OCI-LY3 (cell line): ENCODE data around the gene GAL3ST3.

Experiments used
- H2AFZ ChIP-seq: fragments of 200-600, 300-600 bp; shearing (Covaris generic); 2 replicates; pipeline ENCODE4 v1.6.0; 2014; ENCODE audit warnings: antibody characterized with exemption, low read depth, low read length
- H3K27ac ChIP-seq: fragments of 200-600, 300-600 bp; sonication (generic); 2 replicates; pipeline ENCODE4 v1.5.1; 2014; ENCODE audit warnings: mild to moderate bottlenecking, low read length, moderate library complexity, mixed read lengths
- H3K27me3 ChIP-seq: fragments of 200-600, 300-600 bp; sonication (generic); 2 replicates; pipeline ENCODE4 v1.6.1; 2014; ENCODE audit warnings: low read depth, low read length, mixed read lengths
- H3K36me3 ChIP-seq: fragments of 200-600, 300-600 bp; sonication (generic); replicated peaks from 2 replicates; pipeline ENCODE3; 2014; ENCODE audit warnings: low read depth, low read length, mixed read lengths
- H3K4me1 ChIP-seq: fragments of 300-600, 200-600 bp; sonication (generic); 2 replicates; pipeline ENCODE4 v1.6.1; 2014; ENCODE audit warnings: low read length, mixed read lengths
- H3K4me2 ChIP-seq: fragments of 200-600, 300-600 bp; sonication (generic); 2 replicates; pipeline ENCODE4 v1.6.1; 2014; ENCODE audit warnings: low read length, mixed read lengths
- H3K4me3 ChIP-seq: fragments of 300-600, 200-600 bp; sonication (generic); 2 replicates; pipeline ENCODE4 v1.5.1; 2014; ENCODE audit warnings: antibody characterized with exemption, mild to moderate bottlenecking, low read length, moderate library complexity
- H3K79me2 ChIP-seq: fragments of 300-600, 200-600 bp; shearing (Covaris generic); 2 replicates; pipeline ENCODE4 v1.6.1; 2014; ENCODE audit warnings: mild to moderate bottlenecking, low read length, mixed read lengths
- H3K9ac ChIP-seq: fragments of 300-600, 200-600 bp; shearing (Covaris generic); 2 replicates; pipeline ENCODE4 v1.6.0; 2014; ENCODE audit warnings: mild to moderate bottlenecking, low read length, moderate library complexity
- H3K9me3 ChIP-seq: fragments of 200-600, 300-600 bp; shearing (Covaris generic); 2 replicates; pipeline ENCODE4 v1.6.1; 2014; ENCODE audit warnings: low read length, mixed read lengths; ENCODE audit not compliant: insufficient read depth
- H4K20me1 ChIP-seq: fragments of 200-600, 300-600 bp; sonication (generic); 2 replicates; pipeline ENCODE4 v1.6.1; 2016; ENCODE audit warnings: low read length, mixed read lengths; ENCODE audit not compliant: insufficient read depth
- EZH2phosphoT487 ChIP-seq: fragments of 200-600 bp; shearing (Covaris generic); IDR thresholded peaks from 2 replicates; pipeline ENCODE4 v1.6.1; 2018; ENCODE audit warnings: antibody characterized with exemption, mixed run types, low read depth
- TF ChIP-seq, protein P1 (sequence below): fragments of 200-600, 300-600 bp; sonication (generic); IDR thresholded peaks from 2 replicates; pipeline ENCODE4 v1.5.1; 2014; ENCODE audit warnings: antibody characterized with exemption, low read length, low read depth

Gene GAL3ST3

DNA sequence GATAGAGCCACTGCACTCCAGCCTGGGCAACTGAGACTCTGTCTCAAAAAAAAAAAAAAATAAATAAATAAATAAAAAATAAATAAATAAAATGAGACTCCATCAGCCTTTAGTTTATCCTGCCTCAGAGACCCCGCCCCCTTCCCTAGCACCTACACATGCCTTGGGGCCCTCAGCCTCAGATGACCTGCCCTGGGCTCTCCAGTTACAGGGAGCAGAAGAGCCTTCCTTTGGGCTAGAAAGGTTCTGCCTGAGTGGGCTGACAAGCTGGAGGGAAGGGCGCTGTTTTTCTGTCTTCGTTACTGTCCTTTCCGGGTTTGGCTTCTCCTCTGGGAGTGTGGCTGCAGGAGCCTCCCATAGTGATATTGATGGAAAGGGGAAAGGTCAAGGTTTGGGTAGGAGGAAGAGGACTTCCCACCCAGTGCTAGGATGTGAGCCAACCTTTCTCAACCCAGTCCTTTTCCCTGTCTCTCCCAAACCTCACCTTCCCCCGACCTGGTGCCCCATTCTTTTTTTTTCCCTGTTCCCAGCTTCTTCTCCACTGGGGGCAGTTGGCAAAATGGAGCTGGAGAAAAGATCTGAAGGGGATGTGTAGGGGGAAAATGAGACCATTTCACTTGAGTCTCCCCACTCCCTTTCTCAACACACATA lies 1.7 kb upstream of the GAL3ST3 start:
- no peaks in the 10 kb centered on the region for H3K9me3 ChIP-seq
- H3K4me1 ChIP-seq = peaks cover 17% of the 10 kb centered on the region
- H4K20me1 ChIP-seq = no peaks in the 10 kb centered on the region
- H3K4me2 ChIP-seq = peak overlapping the region; percentile 96
- peak overlapping the region; percentile 19; the same call in 1 of the 2 replicates for H2AFZ ChIP-seq
- H3K4me3 ChIP-seq = peak overlapping the region; percentile 82
- peaks cover 19% of the 10 kb centered on the region for H3K36me3 ChIP-seq
- peak overlapping the region; percentile 83 for H3K9ac ChIP-seq
- peaks cover 30% of the 10 kb centered on the region for H3K79me2 ChIP-seq
- TF ChIP-seq, protein P1, sequence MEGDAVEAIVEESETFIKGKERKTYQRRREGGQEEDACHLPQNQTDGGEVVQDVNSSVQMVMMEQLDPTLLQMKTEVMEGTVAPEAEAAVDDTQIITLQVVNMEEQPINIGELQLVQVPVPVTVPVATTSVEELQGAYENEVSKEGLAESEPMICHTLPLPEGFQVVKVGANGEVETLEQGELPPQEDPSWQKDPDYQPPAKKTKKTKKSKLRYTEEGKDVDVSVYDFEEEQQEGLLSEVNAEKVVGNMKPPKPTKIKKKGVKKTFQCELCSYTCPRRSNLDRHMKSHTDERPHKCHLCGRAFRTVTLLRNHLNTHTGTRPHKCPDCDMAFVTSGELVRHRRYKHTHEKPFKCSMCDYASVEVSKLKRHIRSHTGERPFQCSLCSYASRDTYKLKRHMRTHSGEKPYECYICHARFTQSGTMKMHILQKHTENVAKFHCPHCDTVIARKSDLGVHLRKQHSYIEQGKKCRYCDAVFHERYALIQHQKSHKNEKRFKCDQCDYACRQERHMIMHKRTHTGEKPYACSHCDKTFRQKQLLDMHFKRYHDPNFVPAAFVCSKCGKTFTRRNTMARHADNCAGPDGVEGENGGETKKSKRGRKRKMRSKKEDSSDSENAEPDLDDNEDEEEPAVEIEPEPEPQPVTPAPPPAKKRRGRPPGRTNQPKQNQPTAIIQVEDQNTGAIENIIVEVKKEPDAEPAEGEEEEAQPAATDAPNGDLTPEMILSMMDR = no peak
- TF ChIP-seq EZH2phosphoT487 = no peak
- H3K27me3 ChIP-seq = no peaks in the 10 kb centered on the region
- peak overlapping the region; percentile 63; the same call in 1 of the 2 replicates for H3K27ac ChIP-seq

DNA sequence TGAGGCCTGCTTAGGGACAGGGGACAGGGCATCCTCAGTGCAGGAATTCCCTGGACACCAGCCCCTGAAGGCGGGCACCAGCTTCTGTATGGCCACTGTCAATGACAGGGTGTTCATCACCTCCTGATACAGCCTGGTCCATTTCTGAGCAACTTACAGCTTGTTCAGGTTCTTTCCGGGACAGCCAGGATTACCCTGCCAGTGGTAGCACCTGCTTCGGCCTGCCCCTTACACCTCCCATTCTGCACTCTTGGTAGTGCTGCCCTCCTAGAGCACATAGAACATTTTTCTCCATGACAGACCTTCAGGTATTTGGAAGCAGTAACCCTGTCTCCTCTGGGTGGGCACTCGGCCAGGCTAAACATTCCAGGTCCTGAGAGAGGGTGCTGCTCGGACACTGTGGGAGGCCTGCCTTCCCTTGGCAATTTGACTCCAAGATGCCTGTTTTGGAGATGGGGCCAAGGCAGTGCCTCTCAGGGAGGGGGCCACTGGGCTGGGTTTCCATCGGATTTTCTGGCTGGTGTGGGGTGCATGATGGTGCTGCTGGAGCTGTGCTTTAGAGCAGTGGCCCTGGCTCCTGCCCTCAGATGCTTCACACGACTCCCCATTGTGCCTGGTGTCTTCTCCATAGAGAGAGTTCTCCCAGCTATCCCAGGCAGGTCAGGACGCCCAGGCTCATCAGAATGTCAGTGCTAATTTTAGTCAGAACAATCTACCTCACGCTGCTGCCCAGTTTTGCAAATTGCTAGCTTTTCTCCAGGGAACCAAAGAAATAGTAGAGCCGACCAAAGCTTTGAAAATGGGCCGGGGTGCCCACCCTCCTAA lies 1.2 kb downstream of the GAL3ST3 start:
- Histone ChIP-seq H4K20me1 (no peaks in the 10 kb centered on the region), H3K4me2 (no peak overlapping the region), H2AFZ (no peak overlapping the region), H3K79me2 (peaks cover 6% of the 10 kb centered on the region), H3K4me3 (no peak overlapping the region), H3K9ac (no peak overlapping the region), H3K27ac (no peak overlapping the region), H3K4me1 (peaks cover 21% of the 10 kb centered on the region), H3K9me3 (no peaks in the 10 kb centered on the region), H3K27me3 (no peaks in the 10 kb centered on the region), H3K36me3 (peaks cover 2% of the 10 kb centered on the region)
- TF ChIP-seq, protein P1 = no peak
- no peak for TF ChIP-seq EZH2phosphoT487

DNA sequence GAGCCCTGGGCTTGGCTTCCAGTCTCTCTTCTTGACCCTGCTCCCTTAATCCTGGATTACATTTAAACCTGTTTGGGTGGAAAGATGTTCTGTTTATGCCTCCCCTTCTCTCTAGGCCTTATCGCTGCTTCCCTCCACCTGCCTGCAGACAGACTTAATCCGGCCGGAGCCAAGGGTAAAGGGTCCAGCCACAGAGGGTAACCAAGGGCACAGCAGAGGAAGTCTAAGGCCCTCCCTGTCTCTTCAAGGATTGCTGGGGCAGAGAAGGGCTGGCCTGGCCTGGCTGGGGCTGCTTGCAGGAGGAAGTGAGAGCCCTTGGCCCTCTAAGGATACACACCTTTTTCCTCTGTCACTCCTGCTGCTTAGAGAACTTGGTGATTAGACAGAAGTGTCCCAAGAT lies 2.1 kb downstream of the GAL3ST3 start:
- H3K79me2 ChIP-seq = no peaks in the 10 kb centered on the region; the same call in 1 of the 2 replicates
- H3K27ac ChIP-seq = no peak overlapping the region
- H3K4me3 ChIP-seq = no peak overlapping the region
- H3K27me3 ChIP-seq = no peaks in the 10 kb centered on the region
- no peaks in the 10 kb centered on the region for H4K20me1 ChIP-seq
- H3K9me3 ChIP-seq = no peaks in the 10 kb centered on the region
- peaks cover 21% of the 10 kb centered on the region for H3K4me1 ChIP-seq
- TF ChIP-seq EZH2phosphoT487 = no peak
- TF ChIP-seq, protein P1 = no peak
- H3K4me2 ChIP-seq = no peak overlapping the region
- no peak overlapping the region for H3K9ac ChIP-seq
- no peak overlapping the region for H2AFZ ChIP-seq
- H3K36me3 ChIP-seq = no peaks in the 10 kb centered on the region

DNA sequence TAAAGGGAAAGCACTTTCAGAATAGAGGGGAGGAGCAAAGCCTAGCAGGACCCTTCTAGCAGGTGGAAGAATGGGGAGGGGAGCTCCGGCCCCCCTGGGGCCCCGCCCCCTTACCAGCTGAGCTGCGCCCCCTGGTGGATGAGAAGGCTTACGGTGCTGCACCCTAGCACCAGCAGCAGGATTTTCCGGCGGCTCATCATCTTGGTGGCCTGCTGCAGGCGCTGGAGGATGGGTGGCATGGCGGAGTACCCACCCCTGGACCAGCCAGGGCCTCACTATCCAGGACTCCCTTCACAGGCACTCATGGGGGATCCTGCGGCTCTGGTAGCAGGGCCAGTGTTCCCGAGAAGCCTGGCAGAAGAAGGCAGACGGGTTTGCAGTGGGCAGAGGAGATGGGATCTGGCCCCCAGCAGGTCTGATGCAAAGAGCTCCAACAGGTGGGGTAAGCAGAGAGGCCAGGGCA lies 3.8 kb downstream of the GAL3ST3 start:
- Histone ChIP-seq H3K27ac (no peak overlapping the region), H2AFZ (peak overlapping the region; percentile 69), H3K4me3 (peak overlapping the region; percentile 64), H3K79me2 (no peaks in the 10 kb centered on the region), H3K27me3 (no peaks in the 10 kb centered on the region), H3K4me1 (peaks cover 11% of the 10 kb centered on the region; the same call in 1 of the 2 replicates), H3K9me3 (no peaks in the 10 kb centered on the region), H3K4me2 (peak overlapping the region; percentile 72), H3K9ac (no peak overlapping the region), H3K36me3 (no peaks in the 10 kb centered on the region), H4K20me1 (no peaks in the 10 kb centered on the region)
- TF ChIP-seq, protein P1 = peak; percentile 98
- no peak for TF ChIP-seq EZH2phosphoT487
